PFSK-1 (cell line): ENCODE measurements around the gene WNT7B.

Experiments used
- FOXP2 ChIP-seq: optimal IDR thresholded peaks from 2 replicates; pipeline ENCODE3; 2011; ENCODE audit warnings: borderline replicate concordance, control low read depth, inconsistent platforms; ENCODE audit not compliant: insufficient read depth; ENCODE audit errors: extremely low read length, extremely low read depth
- POLR2AphosphoS5 ChIP-seq: IDR thresholded peaks from 2 replicates; pipeline ENCODE4 v1.6.1; 2012; ENCODE audit warnings: low read depth, mild to moderate bottlenecking, control low read depth, low read length, moderate library complexity
- REST ChIP-seq, 2 experiments: IDR thresholded peaks; 2 replicates each; pipeline versions ENCODE4 v1.6.1 to v1.8.0; 2011 to 2012; ENCODE audit warnings: low read depth in 2 of 2, low read length in 2 of 2, control low read depth in 1 of 2, inconsistent platforms in 1 of 2, mild to moderate bottlenecking in 1 of 2, moderate library complexity in 1 of 2; ENCODE audit not compliant: insufficient read depth in 1 of 2
- SIN3A ChIP-seq: IDR thresholded peaks from 2 replicates; pipeline ENCODE4 v1.6.1; 2012; ENCODE audit warnings: mild to moderate bottlenecking, low read length, moderate library complexity, borderline replicate concordance; ENCODE audit not compliant: insufficient read depth
- TAF1 ChIP-seq: IDR thresholded peaks from 2 replicates; pipeline ENCODE4 v1.6.1; 2012; ENCODE audit warnings: low read length, control low read depth, borderline replicate concordance; ENCODE audit not compliant: insufficient read depth

GRCh38 chr22:45877651-45878050 lies 99.3 kb downstream of the WNT7B start:
- no peak for TF ChIP-seq POLR2AphosphoS5
- no peak for TF ChIP-seq SIN3A
- no peak for TF ChIP-seq TAF1
- TF ChIP-seq REST (IDR thresholded peaks at IDR 0.05; ENCODE audit: insufficient read depth in 1 of 2, low read depth in 2 of 2, low read length in 2 of 2) = no peak
- TF ChIP-seq FOXP2 = no peak
